ENCODE measurements around the gene CCT7. TPM values are rescaled to one million over a fixed set of nuclear protein-coding genes. Genes with fewer than 3 reads are reported as not detected.

The CCT7 gene
- total and polyA plus RNA-seq, 7 donors: 121 to 197 (median 173) TPM

DNA sequence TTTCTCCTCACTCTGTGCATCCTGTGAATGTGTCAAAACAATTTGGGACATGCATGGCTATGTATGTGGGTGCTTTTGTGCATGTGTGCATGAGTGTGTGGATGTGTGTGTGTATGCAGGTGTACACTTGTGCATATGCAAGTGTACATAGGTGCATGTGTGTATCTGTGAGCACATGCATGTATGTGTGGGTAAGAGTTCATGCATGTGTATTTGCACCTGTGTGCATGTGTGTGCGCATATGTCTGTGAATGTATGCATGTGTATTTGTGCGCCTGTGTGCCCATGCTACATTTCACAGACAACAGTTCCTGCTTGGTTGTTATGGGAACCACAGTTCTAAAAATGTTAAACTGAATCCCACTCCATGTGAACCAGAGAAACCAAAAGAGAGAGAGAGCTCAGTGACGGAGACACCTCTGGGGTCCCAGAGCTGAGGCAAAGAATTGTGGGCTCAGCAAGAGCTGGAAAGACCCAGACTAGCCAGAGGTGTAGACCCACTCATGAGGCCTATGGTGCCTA is 52.1 kb downstream of the CCT7 start:
- TF ChIP-seq CTCF (IDR thresholded peaks at IDR 0.05) (no peak), POLR2A (IDR thresholded peaks at IDR 0.05) (no peak), POLR2AphosphoS5 (IDR thresholded peaks at IDR 0.05) (no peak), EP300 (IDR thresholded peaks at IDR 0.05) (no peak)
- no peak for DNase-seq
- Histone ChIP-seq H3K36me3 (no peaks in the 10 kb centered on the region), H3K27ac (no peak overlapping the region), H3K9me3 (no peaks in the 10 kb centered on the region), H3K4me3 (no peak overlapping the region), H3K4me1 (peaks cover 0 to 24% (median 20%) of the 10 kb centered on the region in 4 donors), H3K27me3 (peaks cover under 1 to 71% (median 19%) of the 10 kb centered on the region in 3 donors)
- 94 to 95% methylated on average over 3 of the region's 3 CpGs for WGBS, 2 donors
- intact Hi-C loops (cut with DNase I): no loop called here

DNA sequence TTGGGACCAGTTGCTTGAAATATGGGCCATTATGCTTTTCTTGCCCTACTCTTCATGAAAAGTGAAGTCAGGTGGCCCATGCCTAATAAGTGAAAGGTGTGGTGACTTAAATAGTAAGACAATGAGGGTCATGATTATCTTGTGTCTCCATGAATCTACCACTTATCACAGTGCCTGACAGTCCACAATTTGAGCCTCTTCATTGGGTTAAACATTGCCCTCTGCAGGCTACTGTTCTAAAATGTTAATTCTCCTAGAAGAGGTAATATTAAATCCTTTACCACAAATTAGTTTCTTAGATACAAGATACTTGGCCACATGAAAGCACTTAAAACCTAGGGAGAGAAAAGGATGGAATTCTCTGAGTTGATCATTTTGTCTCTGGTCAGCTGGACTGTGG is 55.2 kb downstream of the CCT7 start:
- no peak for DNase-seq
- Histone ChIP-seq H3K4me3 (no peak overlapping the region), H3K36me3 (no peaks in the 10 kb centered on the region), H3K4me1 (peaks cover 0 to 39% (median 29%) of the 10 kb centered on the region in 4 donors), H3K9me3 (no peaks in the 10 kb centered on the region), H3K27ac (no peak overlapping the region), H3K27me3 (peaks cover 27 to 94% (median 50%) of the 10 kb centered on the region in 3 donors)
- intact Hi-C loops (cut with DNase I): no loop called here
- TF ChIP-seq EP300 (IDR thresholded peaks at IDR 0.05) (no peak), CTCF (IDR thresholded peaks at IDR 0.05) (no peak), POLR2A (IDR thresholded peaks at IDR 0.05) (no peak), POLR2AphosphoS5 (IDR thresholded peaks at IDR 0.05) (no peak)

- peaks cover 35 to 94% (median 58%) of the 10 kb centered on the region in 3 donors for H3K27me3 ChIP-seq
- TF ChIP-seq POLR2AphosphoS5 (IDR thresholded peaks at IDR 0.05) (no peak), CTCF (IDR thresholded peaks at IDR 0.05) (no peak), POLR2A (IDR thresholded peaks at IDR 0.05) (no peak), EP300 (IDR thresholded peaks at IDR 0.05) (no peak)
- no peak overlapping the region for H3K4me3 ChIP-seq
Observed at GRCh38 chr2:73290049-73290839, 56.1 kb downstream of the CCT7 start.

DNA sequence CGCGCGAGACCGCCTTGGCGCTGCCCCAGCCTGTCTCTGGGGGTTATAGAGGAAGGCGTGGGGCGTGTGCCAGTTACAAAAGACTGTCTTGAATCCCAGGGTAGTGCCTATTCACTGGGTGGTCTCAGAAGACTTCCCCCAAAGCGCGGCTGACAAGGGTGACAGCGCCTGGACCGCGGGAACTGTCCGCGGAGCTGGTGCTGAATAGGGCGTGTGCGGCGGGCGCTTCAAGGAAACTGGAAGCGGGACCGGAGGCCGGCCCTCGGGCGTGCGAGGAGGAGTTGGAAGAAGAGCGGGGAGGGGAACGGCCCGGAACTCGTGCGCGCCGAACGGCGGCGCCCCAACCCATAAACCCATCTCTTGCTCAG is 57.0 kb downstream of the CCT7 start:
- Histone ChIP-seq H3K4me3 (peak overlapping the region in 2 of 4 donors; percentile 20 to 31), H3K36me3 (no peaks in the 10 kb centered on the region), H3K4me1 (peaks cover 0 to 30% (median 20%) of the 10 kb centered on the region in 4 donors), H3K27me3 (peaks cover 40 to 94% (median 62%) of the 10 kb centered on the region in 3 donors), H3K27ac (no peak overlapping the region), H3K9me3 (no peaks in the 10 kb centered on the region)
- no peak for DNase-seq
- TF ChIP-seq EP300 (IDR thresholded peaks at IDR 0.05) (no peak), CTCF (IDR thresholded peaks at IDR 0.05) (no peak), POLR2AphosphoS5 (IDR thresholded peaks at IDR 0.05) (no peak), POLR2A (IDR thresholded peaks at IDR 0.05) (no peak)
- 3 to 6% methylated on average over 34 of the region's 34 CpGs for WGBS, 2 donors
- intact Hi-C loops (cut with DNase I): no loop called here

More at GRCh38 chr2:73290049-73290839, 56.1 kb downstream of the CCT7 start:
- WGBS, 2 donors: 58 to 61% methylated on average over 6 of the region's 6 CpGs
- H3K27ac ChIP-seq: no peak overlapping the region
- no peaks in the 10 kb centered on the region for H3K9me3 ChIP-seq
- no peak for DNase-seq
- H3K36me3 ChIP-seq: no peaks in the 10 kb centered on the region
- H3K4me1 ChIP-seq: peaks cover 0 to 30% (median 20%) of the 10 kb centered on the region in 4 donors
- intact Hi-C loops (cut with DNase I): no loop called here
